Activated CD4-positive, alpha-beta memory T cell treated with anti-CD3 and anti-CD28 coated beads for 36 hours (primary cell): ENCODE data around the gene TIAM1. TPM values are rescaled to one million over a fixed set of nuclear protein-coding genes. Genes with fewer than 3 reads are reported as not detected.
A peak's percentile ranks its signal among the peaks of the same experiment; 100 is the strongest.

ENCODE experiments used
- CTCF ChIA-PET: fragments of 350-600 bp; sonication (Branson Sonifier 250); formaldehyde crosslinking; loops from one replicate; lab custom pipeline; 2021; ENCODE audit warnings: antibody characterized with exemption, inconsistent platforms; lab: Charles Lee
- POLR2A ChIA-PET: fragments of 350-600 bp; sonication (Branson Sonifier 250); formaldehyde crosslinking; loops from one replicate; lab custom pipeline; 2021; ENCODE audit warnings: antibody characterized with exemption; lab: Charles Lee
- DNase-seq: peaks from one replicate; pipeline ENCODE4 v3.0.0-alpha.2; 2020
- H3K27ac Mint-ChIP-seq: one replicate; pipeline ENCODE4 v1.8.0; 2021; ENCODE audit warnings: mixed read lengths
- H3K27me3 Mint-ChIP-seq: one replicate; pipeline ENCODE4 v1.8.0; 2021; ENCODE audit warnings: mixed read lengths
- H3K36me3 Mint-ChIP-seq: one replicate; pipeline ENCODE4 v1.8.0; 2021; ENCODE audit warnings: mixed read lengths
- H3K4me1 Mint-ChIP-seq: one replicate; pipeline ENCODE4 v1.8.0; 2021; ENCODE audit warnings: low read depth, mixed read lengths
- H3K4me3 Mint-ChIP-seq: one replicate; pipeline ENCODE4 v1.8.0; 2021; ENCODE audit warnings: mild to moderate bottlenecking, mixed read lengths
- H3K9me3 Mint-ChIP-seq: one replicate; pipeline ENCODE4 v1.8.0; 2021; ENCODE audit warnings: mixed read lengths
- intact Hi-C: fragments of 100-400 bp; cut with micrococcal nuclease; formaldehyde crosslinking; loops from one replicate; pipeline ENCODE4 v1.15.1; 2023
- total RNA-seq, 2 experiments: library from RNA; stranded (reverse); gene quantifications; one replicate each; pipeline ENCODE4 v1.2.3, GENCODE V29; 2021

The TIAM1 gene
- total RNA-seq, 2 experiments from 2014 or later = 74.8 to 74.9 TPM

GRCh38 chr21:31297806-31298205, 46.3 kb downstream of the TIAM1 start:
- H3K4me1 Mint-ChIP-seq = peaks cover 49% of the 10 kb centered on the region
- H3K9me3 Mint-ChIP-seq = no peaks in the 10 kb centered on the region
- H3K4me3 Mint-ChIP-seq = no peak overlapping the region
- ChIA-PET CTCF (no interaction called here), POLR2A (no interaction called here)
- H3K27ac Mint-ChIP-seq = no peak overlapping the region
- H3K27me3 Mint-ChIP-seq = no peaks in the 10 kb centered on the region
- intact Hi-C loops = no loop called here
- no peak for DNase-seq
- H3K36me3 Mint-ChIP-seq = peaks cover 7% of the 10 kb centered on the region

GRCh38 chr21:31295676-31296075, 48.4 kb downstream of the TIAM1 start:
- CTCF ChIA-PET = no interaction called here
- H3K36me3 Mint-ChIP-seq = peaks cover 10% of the 10 kb centered on the region
- H3K4me3 Mint-ChIP-seq = no peak overlapping the region
- H3K9me3 Mint-ChIP-seq = no peaks in the 10 kb centered on the region
- POLR2A ChIA-PET = no interaction called here
- intact Hi-C loops = no loop called here
- H3K27me3 Mint-ChIP-seq = no peaks in the 10 kb centered on the region
- peaks cover 46% of the 10 kb centered on the region for H3K4me1 Mint-ChIP-seq
- no peak for DNase-seq
- H3K27ac Mint-ChIP-seq = no peak overlapping the region

DNA sequence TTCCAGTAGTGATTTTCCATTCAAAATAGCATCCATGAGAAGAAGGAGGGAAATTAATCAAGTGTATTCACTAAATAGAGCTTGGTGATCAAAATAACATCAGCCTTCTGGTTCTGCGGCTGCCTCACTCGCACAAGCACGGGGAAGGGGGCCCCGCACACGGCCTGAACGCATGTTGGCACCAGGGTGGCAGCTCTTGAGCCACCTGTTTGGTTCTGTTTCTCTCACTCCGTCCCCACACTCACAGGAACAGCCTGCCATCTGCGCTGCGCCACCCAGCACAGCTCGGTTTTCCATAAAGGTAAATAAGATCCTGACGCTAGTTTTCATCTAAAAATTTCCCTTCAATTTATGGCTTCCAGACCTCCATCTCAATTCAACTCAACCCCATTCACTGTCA, 49.4 kb downstream of the TIAM1 start:
- peaks cover 41% of the 10 kb centered on the region for H3K4me1 Mint-ChIP-seq
- H3K9me3 Mint-ChIP-seq = no peaks in the 10 kb centered on the region
- no peaks in the 10 kb centered on the region for H3K27me3 Mint-ChIP-seq
- ChIA-PET CTCF (no interaction called here), POLR2A (interaction anchor here (0.6 to 1.1 kb wide), 3 partner anchors 32 to 984 kb away, joined by 4 to 5 read pairs (median 4); partner anchors contain the start of gene MIS18A)
- peaks cover 10% of the 10 kb centered on the region for H3K36me3 Mint-ChIP-seq
- no peak overlapping the region for H3K4me3 Mint-ChIP-seq
- H3K27ac Mint-ChIP-seq = peak overlapping the region; percentile 70
- intact Hi-C loops = loop anchor here (1.0 to 5.0 kb wide), 5 partner anchors 21 to 99 kb away; partner anchors contain the start of gene TIAM1
- DNase-seq = no peak

- no peaks in the 10 kb centered on the region for H3K27me3 Mint-ChIP-seq
- peak overlapping the region; percentile 70 for H3K27ac Mint-ChIP-seq
- ChIA-PET CTCF (interaction anchor here (1.5 kb wide), 1 partner anchor 310 kb away, joined by 4 read pairs; no protein-coding TSS in a partner anchor), POLR2A (interaction anchor here (0.6 to 1.1 kb wide), 5 partner anchors 33 to 985 kb away, joined by 3 to 5 read pairs (median 4); partner anchors contain the start of genes MIS18A and TIAM1)
- H3K4me1 Mint-ChIP-seq = peaks cover 41% of the 10 kb centered on the region
- no peak overlapping the region for H3K4me3 Mint-ChIP-seq
- peak; percentile 84 for DNase-seq
- H3K9me3 Mint-ChIP-seq = no peaks in the 10 kb centered on the region
- intact Hi-C loops = loop anchor here (1.0 to 5.0 kb wide), 5 partner anchors 21 to 99 kb away; partner anchors contain the start of gene TIAM1
- H3K36me3 Mint-ChIP-seq = peaks cover 12% of the 10 kb centered on the region
Observed at GRCh38 chr21:31293986-31294385, 50.1 kb downstream of the TIAM1 start.

DNA sequence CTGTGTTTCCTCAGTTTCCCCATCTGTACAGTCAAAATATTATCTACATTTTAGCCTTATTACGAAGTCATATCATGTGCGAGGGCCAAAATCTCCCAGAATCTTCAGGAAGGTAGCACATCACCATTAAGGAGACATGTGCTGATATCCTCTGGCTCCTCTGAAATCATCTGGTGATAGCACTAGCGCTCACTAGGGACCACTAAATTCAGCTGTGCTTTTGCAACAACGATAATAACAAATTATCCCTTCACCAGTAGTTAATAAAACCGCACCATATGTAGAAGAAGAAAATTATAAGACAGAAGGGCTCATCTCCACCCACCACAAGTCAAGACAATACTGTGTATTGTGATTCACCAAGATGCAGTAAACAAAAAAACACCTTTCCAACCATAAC, 53.3 kb downstream of the TIAM1 start:
- Mint-ChIP-seq H3K4me3 (no peak overlapping the region), H3K27me3 (no peaks in the 10 kb centered on the region), H3K9me3 (peaks cover 13% of the 10 kb centered on the region), H3K36me3 (peaks cover 23% of the 10 kb centered on the region), H3K4me1 (peaks cover 28% of the 10 kb centered on the region), H3K27ac (no peak overlapping the region)
- ChIA-PET POLR2A (no interaction called here), CTCF (interaction anchor here (1.1 kb wide), 1 partner anchor 17 kb away, joined by 3 read pairs; no protein-coding TSS in a partner anchor)
- DNase-seq = no peak
- intact Hi-C loops = loop anchor here (5.0 kb wide), 1 partner anchor 52 kb away; the partner anchor contains the start of gene TIAM1

- Mint-ChIP-seq H3K27me3 (no peaks in the 10 kb centered on the region), H3K27ac (no peak overlapping the region), H3K36me3 (peaks cover 23% of the 10 kb centered on the region), H3K4me3 (no peak overlapping the region), H3K9me3 (peaks cover 13% of the 10 kb centered on the region), H3K4me1 (peaks cover 30% of the 10 kb centered on the region)
- DNase-seq = no peak
- ChIA-PET CTCF (interaction anchor here (1.1 kb wide), 1 partner anchor 18 kb away, joined by 3 read pairs; no protein-coding TSS in a partner anchor), POLR2A (no interaction called here)
- intact Hi-C loops = loop anchor here (5.0 kb wide), 1 partner anchor 53 kb away; the partner anchor contains the start of gene TIAM1
Observed at GRCh38 chr21:31289702-31290101, 54.4 kb downstream of the TIAM1 start.

- no peak for DNase-seq
- no peaks in the 10 kb centered on the region for H3K27me3 Mint-ChIP-seq
- ChIA-PET CTCF (no interaction called here), POLR2A (no interaction called here)
- peaks cover 20% of the 10 kb centered on the region for H3K36me3 Mint-ChIP-seq
- no peak overlapping the region for H3K27ac Mint-ChIP-seq
- intact Hi-C loops = no loop called here
- peaks cover 13% of the 10 kb centered on the region for H3K9me3 Mint-ChIP-seq
- H3K4me3 Mint-ChIP-seq = no peak overlapping the region
- peaks cover 23% of the 10 kb centered on the region for H3K4me1 Mint-ChIP-seq
Observed at GRCh38 chr21:31288191-31288590, 55.9 kb downstream of the TIAM1 start.

DNA sequence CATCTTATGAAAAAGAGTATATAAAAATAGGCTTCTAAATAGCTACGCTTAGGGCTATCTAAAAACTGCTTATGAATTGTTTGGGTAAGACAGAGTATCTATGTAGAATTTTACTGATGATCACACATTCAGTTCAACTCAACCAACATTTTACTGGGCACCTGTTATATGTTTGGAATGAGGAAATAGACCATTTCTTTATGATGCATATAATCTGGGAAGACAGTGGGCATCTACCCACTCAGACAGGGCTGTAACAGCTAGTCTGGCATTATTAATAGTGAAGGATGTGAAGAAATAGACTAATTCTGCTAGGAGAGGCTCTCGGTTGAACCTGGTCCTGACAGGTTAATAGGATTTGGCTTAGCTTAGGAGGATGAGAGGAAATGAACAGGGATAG, 56.9 kb downstream of the TIAM1 start:
- Mint-ChIP-seq H3K9me3 (peaks cover 13% of the 10 kb centered on the region), H3K4me3 (no peak overlapping the region), H3K36me3 (peaks cover 19% of the 10 kb centered on the region), H3K27ac (no peak overlapping the region), H3K4me1 (peaks cover 32% of the 10 kb centered on the region), H3K27me3 (no peaks in the 10 kb centered on the region)
- DNase-seq = no peak
- POLR2A ChIA-PET = no interaction called here
- CTCF ChIA-PET = no interaction called here
- intact Hi-C loops = no loop called here

GRCh38 chr21:31286621-31287020, 57.4 kb downstream of the TIAM1 start:
- ChIA-PET POLR2A (no interaction called here), CTCF (no interaction called here)
- DNase-seq = no peak
- H3K27ac Mint-ChIP-seq = no peak overlapping the region
- peaks cover 17% of the 10 kb centered on the region for H3K36me3 Mint-ChIP-seq
- intact Hi-C loops = no loop called here
- no peak overlapping the region for H3K4me3 Mint-ChIP-seq
- peaks cover 13% of the 10 kb centered on the region for H3K9me3 Mint-ChIP-seq
- no peaks in the 10 kb centered on the region for H3K27me3 Mint-ChIP-seq
- peaks cover 32% of the 10 kb centered on the region for H3K4me1 Mint-ChIP-seq

GRCh38 chr21:31284797-31285397, 59.2 kb downstream of the TIAM1 start:
- H3K27me3 Mint-ChIP-seq = no peaks in the 10 kb centered on the region
- CTCF ChIA-PET = interaction anchor here (1.2 kb wide), 1 partner anchor 296 kb away, joined by 3 read pairs; no protein-coding TSS in a partner anchor
- DNase-seq = no peak
- peaks cover 13% of the 10 kb centered on the region for H3K9me3 Mint-ChIP-seq
- intact Hi-C loops = no loop called here
- peaks cover 40% of the 10 kb centered on the region for H3K4me1 Mint-ChIP-seq
- no peak overlapping the region for H3K27ac Mint-ChIP-seq
- peaks cover 19% of the 10 kb centered on the region for H3K36me3 Mint-ChIP-seq
- H3K4me3 Mint-ChIP-seq = no peak overlapping the region
- POLR2A ChIA-PET = no interaction called here

DNA sequence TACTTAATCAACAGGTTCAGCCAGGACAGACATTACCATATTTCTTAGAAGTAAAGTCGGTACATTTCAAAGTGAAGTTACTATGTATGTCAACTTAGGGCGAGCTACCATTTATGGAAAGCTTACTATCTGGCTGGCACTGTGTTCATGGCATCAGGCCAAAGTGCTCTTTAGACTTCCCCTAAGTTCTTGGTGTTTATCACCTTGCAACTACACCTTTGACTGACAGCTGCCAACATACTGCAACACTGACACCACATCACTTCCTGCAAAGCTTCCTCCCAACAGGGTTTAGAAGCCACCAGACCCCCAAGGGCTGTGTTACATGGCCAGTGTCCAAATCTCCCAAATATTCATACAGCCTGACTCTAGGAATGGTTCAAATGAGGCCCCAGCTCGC, 61.0 kb downstream of the TIAM1 start:
- POLR2A ChIA-PET = no interaction called here
- DNase-seq = peak; percentile 25
- H3K27me3 Mint-ChIP-seq = no peaks in the 10 kb centered on the region
- CTCF ChIA-PET = interaction anchor here (1.1 kb wide), 1 partner anchor 16 kb away, joined by 3 read pairs; no protein-coding TSS in a partner anchor
- H3K27ac Mint-ChIP-seq = peak overlapping the region; percentile 69
- peaks cover 37% of the 10 kb centered on the region for H3K4me1 Mint-ChIP-seq
- H3K36me3 Mint-ChIP-seq = peaks cover 11% of the 10 kb centered on the region
- peaks cover 8% of the 10 kb centered on the region for H3K9me3 Mint-ChIP-seq
- H3K4me3 Mint-ChIP-seq = no peak overlapping the region
- intact Hi-C loops = no loop called here

DNA sequence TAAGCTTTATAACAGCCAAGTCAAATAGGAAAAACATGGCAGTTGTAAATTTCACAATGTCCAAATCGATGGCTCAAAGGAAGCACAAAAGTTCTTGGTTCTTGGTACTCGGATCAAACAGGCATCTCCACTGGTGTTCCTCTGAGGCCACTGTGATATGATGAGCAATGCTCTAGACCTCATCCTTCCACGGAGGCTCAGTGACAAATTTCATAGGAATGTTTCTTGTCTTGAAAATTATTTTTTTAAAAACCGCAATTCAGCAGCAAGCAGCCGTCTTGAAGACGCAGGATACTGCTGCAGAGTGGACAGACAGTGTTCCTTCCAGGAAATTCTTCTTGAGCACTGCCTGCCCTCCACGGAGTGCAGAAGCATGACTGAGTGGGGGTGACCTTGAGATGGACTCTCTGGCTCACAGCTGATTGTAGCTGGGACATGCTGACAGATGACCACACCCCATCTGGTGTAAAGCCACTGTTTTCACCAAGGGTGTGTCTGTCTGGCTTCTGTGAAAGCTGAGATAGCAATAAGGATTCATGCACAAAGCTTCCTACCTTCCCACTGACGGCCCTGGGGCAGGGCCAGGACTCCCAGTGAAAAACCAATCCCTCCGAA, 61.9 kb downstream of the TIAM1 start:
- CTCF ChIA-PET = interaction anchor here (0.6 to 1.1 kb wide), 2 partner anchors 17 to 699 kb away, joined by 3 read pairs; no protein-coding TSS in a partner anchor
- intact Hi-C loops = no loop called here
- H3K9me3 Mint-ChIP-seq = peaks cover under 1% of the 10 kb centered on the region
- H3K27ac Mint-ChIP-seq = peak overlapping the region; percentile 69
- no peak overlapping the region for H3K4me3 Mint-ChIP-seq
- H3K27me3 Mint-ChIP-seq = no peaks in the 10 kb centered on the region
- no peak for DNase-seq
- H3K36me3 Mint-ChIP-seq = peaks cover 3% of the 10 kb centered on the region
- POLR2A ChIA-PET = no interaction called here
- peaks cover 37% of the 10 kb centered on the region for H3K4me1 Mint-ChIP-seq
